GM10847 (cell line): ENCODE data around the gene ARHGEF2.

Experiments
- POLR2A ChIP-seq: IDR thresholded peaks from 2 replicates; pipeline ENCODE4 v1.6.1; 2011; ENCODE audit not compliant: insufficient read length; ENCODE audit errors: extremely low read depth

Gene ARHGEF2

GRCh38 chr1:155978325-155978972, at the start of gene ARHGEF2:
ARHGEF2 (minus strand) TSS chr1:155978547; CDS start chr1:155978427, 120 bp downstream.
- peak; percentile 59 for TF ChIP-seq POLR2A

- no peak for TF ChIP-seq POLR2A
These were observed 48.2 kb upstream of the ARHGEF2 start for GRCh38 chr1:156026588-156026987.

- TF ChIP-seq POLR2A, result no peak
These were observed 47.5 kb upstream of the ARHGEF2 start for GRCh38 chr1:156025876-156026275.

GRCh38 chr1:156024801-156025200, 46.5 kb upstream of the ARHGEF2 start:
- no peak for TF ChIP-seq POLR2A

GRCh38 chr1:156021954-156022353, 43.6 kb upstream of the ARHGEF2 start:
- no peak for TF ChIP-seq POLR2A

GRCh38 chr1:156021093-156021428, 42.7 kb upstream of the ARHGEF2 start:
- TF ChIP-seq POLR2A, result no peak

- TF ChIP-seq POLR2A, result peak; percentile 86
These were observed 42.1 kb upstream of the ARHGEF2 start, which contains the start of gene SSR2 for GRCh38 chr1:156020293-156021092. SSR2 (minus strand) TSS chr1:156020951; CDS start chr1:156020167, 784 bp downstream.

- TF ChIP-seq POLR2A, result no peak
These were observed 41.6 kb upstream of the ARHGEF2 start for GRCh38 chr1:156019946-156020292.

- TF ChIP-seq POLR2A, result no peak
These were observed 36.5 kb upstream of the ARHGEF2 start for GRCh38 chr1:156014829-156015228.

- no peak for TF ChIP-seq POLR2A
These were observed 33.9 kb upstream of the ARHGEF2 start for GRCh38 chr1:156012051-156012817.

GRCh38 chr1:156009404-156009803, 31.1 kb upstream of the ARHGEF2 start:
- no peak for TF ChIP-seq POLR2A

- no peak for TF ChIP-seq POLR2A
These were observed 28.5 kb upstream of the ARHGEF2 start for GRCh38 chr1:156006666-156007376.

GRCh38 chr1:156004843-156005584, 26.7 kb upstream of the ARHGEF2 start:
- no peak for TF ChIP-seq POLR2A

GRCh38 chr1:156003923-156004188, 25.5 kb upstream of the ARHGEF2 start:
- no peak for TF ChIP-seq POLR2A
